HS-5 (cell line): ENCODE data around the gene ATP1B1.
"Not testable (repeated sequence)": the region's sequence is repeated elsewhere in the genome, so short reads cannot be mapped to it uniquely, and the experiment has no call there.

Experiments
- DNase-seq: peaks from one replicate; pipeline ENCODE4 v3.0.0-alpha.2; 2012; ENCODE audit warnings: low read depth

Gene ATP1B1

GRCh38 chr1:169142129-169142528 lies 35.6 kb downstream of the ATP1B1 start:
- no peak for DNase-seq

- DNase-seq: no peak
These were observed 36.9 kb downstream of the ATP1B1 start for GRCh38 chr1:169143346-169143745.

GRCh38 chr1:169143984-169144383 lies 37.5 kb downstream of the ATP1B1 start:
- no peak for DNase-seq

GRCh38 chr1:169144941-169145626 lies 38.6 kb downstream of the ATP1B1 start:
- no peak for DNase-seq

GRCh38 chr1:169146576-169147214 lies 40.2 kb downstream of the ATP1B1 start:
- no peak for DNase-seq

- no peak for DNase-seq
These were observed 42.2 kb downstream of the ATP1B1 start for GRCh38 chr1:169148472-169149252.

GRCh38 chr1:169149555-169150286 lies 43.2 kb downstream of the ATP1B1 start:
- no peak for DNase-seq

GRCh38 chr1:169150641-169151337 lies 44.3 kb downstream of the ATP1B1 start:
- DNase-seq: no peak

GRCh38 chr1:169151338-169151837 lies 44.9 kb downstream of the ATP1B1 start:
- DNase-seq: no peak

- DNase-seq: no peak
These were observed 49.2 kb downstream of the ATP1B1 start for GRCh38 chr1:169155675-169156074.

GRCh38 chr1:169156580-169156979 lies 50.1 kb downstream of the ATP1B1 start:
- no peak for DNase-seq

GRCh38 chr1:169160845-169161495 lies 54.5 kb downstream of the ATP1B1 start:
- no peak for DNase-seq

GRCh38 chr1:169161496-169162194 lies 55.2 kb downstream of the ATP1B1 start:
- no peak for DNase-seq

GRCh38 chr1:169163059-169163458 lies 56.6 kb downstream of the ATP1B1 start:
- DNase-seq: no peak

GRCh38 chr1:169175461-169175860 lies 69.0 kb downstream of the ATP1B1 start:
- DNase-seq: no peak

GRCh38 chr1:169179431-169179830 lies 72.9 kb downstream of the ATP1B1 start:
- DNase-seq: not testable (repeated sequence)

- no peak for DNase-seq
These were observed 73.7 kb downstream of the ATP1B1 start for GRCh38 chr1:169180174-169180573.
